ENCODE measurements around the gene TBX3.

Gene TBX3

GRCh38 chr12:114682106-114682784 lies 1.7 kb downstream of the TBX3 start:
- no peak for DNase-seq

- DNase-seq, result no peak
These were observed 2.7 kb downstream of the TBX3 start for GRCh38 chr12:114681116-114681871.

- DNase-seq, result no peak
These were observed 3.3 kb downstream of the TBX3 start for GRCh38 chr12:114680604-114681069.

GRCh38 chr12:114679942-114680341 lies 4.0 kb downstream of the TBX3 start:
- DNase-seq, result no peak

GRCh38 chr12:114679452-114679875 lies 4.5 kb downstream of the TBX3 start:
- DNase-seq, result no peak

- DNase-seq, result no peak
These were observed 5.3 kb downstream of the TBX3 start for GRCh38 chr12:114678718-114679117.

GRCh38 chr12:114678028-114678427 lies 5.9 kb downstream of the TBX3 start:
- DNase-seq, result no peak

- DNase-seq, result no peak
These were observed 7.7 kb downstream of the TBX3 start for GRCh38 chr12:114676142-114676741.

GRCh38 chr12:114674251-114675047 lies 9.5 kb downstream of the TBX3 start:
- DNase-seq, result no peak

GRCh38 chr12:114673901-114674250 lies 10.1 kb downstream of the TBX3 start:
- no peak for DNase-seq

GRCh38 chr12:114673169-114673833 lies 10.7 kb downstream of the TBX3 start:
- DNase-seq, result no peak

- no peak for DNase-seq
These were observed 11.2 kb downstream of the TBX3 start for GRCh38 chr12:114672817-114673168.

GRCh38 chr12:114671443-114672411 lies 12.2 kb downstream of the TBX3 start:
- DNase-seq, result no peak

- DNase-seq, result no peak
These were observed 12.9 kb downstream of the TBX3 start for GRCh38 chr12:114671066-114671442.

GRCh38 chr12:114670291-114670980 lies 13.5 kb downstream of the TBX3 start:
- no peak for DNase-seq

GRCh38 chr12:114669401-114670290 lies 14.3 kb downstream of the TBX3 start:
- DNase-seq, result no peak

GRCh38 chr12:114668886-114669288 lies 15.1 kb downstream of the TBX3 start:
- DNase-seq, result no peak

GRCh38 chr12:114668151-114668885 lies 15.7 kb downstream of the TBX3 start:
- DNase-seq, result no peak

- no peak for DNase-seq
These were observed 16.3 kb downstream of the TBX3 start for GRCh38 chr12:114667669-114668150.
